ENCODE measurements around the gene CADM3.

CADM3 gene

DNA sequence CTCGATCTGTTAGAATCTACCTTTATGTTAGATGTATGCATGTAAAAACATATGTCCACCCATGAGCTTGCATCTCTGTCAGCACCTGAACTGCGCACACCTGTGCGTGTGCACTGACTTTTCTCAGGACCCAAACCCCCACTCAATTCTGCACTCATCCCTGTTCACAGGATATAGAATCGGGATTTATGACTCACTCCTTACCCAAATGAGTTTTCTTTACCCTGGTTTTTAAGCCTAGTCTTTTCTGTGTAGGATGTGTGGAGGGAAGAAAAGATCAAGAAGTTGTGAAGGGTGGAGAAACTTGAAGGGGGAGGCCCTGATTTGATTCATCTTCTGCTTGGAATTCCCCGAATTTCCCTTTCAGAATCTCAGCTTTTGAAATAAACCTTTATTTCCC is 35.7 kb downstream of the CADM3 start:
- DNase-seq, result no peak

DNA sequence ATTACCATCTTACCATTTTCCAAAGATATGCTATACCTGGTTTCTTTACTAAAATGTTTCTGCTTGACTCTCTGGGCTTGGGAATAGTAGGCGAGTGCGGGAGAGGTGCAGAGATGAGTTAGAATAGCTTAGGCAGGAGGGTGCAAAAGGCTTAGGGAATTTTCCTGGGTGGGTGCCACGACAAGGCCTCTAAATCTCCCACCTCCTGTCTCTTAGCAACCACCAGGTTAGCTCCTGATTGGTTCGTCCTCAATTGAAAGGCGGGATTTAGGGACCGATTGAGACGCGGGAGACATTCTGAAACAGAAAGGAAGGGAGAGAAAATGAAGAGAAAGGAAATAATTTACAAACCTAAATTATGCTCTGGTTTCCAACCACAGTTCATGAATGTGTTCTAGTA is 36.4 kb downstream of the CADM3 start:
- DNase-seq, result peak in 1 of 2 donors; percentile 36

DNA sequence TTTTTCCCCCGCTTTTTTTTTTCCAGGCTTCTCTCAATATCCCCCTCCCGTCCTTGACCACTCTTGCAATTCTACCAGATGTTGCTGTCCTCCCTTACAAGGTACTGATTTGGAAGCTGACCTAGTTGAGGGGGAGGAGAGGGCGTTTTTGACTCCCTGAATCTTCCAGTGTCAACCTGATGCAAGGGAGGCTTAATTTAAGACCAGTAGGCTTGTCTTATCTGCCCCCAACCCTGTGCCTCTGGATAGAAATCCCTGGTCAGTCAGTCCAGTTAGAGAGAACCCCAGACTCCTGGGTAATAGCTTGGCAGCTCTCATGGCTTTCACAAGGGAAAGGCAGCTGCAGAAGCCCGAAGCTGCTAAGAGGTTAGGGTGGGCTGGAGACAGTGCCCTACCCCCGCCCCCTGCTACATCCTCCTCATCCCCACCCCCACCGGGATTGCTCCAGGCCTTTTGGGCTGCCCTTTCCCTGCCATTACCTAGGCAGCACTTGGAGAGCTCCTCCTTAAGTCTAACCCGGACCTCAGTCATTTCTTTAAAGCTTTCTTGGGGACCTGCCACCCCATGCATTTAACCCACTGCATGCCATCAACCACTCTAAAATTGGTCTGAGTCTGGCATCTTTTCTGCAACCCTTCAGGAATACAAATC is 36.9 kb downstream of the CADM3 start:
- DNase-seq, result no peak

DNA sequence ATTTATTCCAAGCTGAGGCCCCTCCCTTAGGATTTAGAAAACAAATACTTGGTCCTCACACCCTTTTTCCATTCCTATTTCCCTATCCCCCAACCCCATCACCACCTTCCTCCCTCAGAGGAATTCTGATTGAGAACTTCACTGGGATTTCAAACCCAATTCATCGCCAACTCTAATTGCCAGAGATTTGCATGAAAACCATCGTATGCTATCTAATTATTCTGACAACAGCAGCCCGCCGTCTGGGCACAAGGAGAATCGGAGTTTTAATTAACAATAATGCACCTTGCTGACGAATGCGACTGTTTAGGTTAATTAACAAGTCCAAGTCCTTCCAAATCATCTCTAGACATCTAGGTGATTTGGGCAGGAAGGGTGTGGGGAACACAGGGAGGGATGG is 37.6 kb downstream of the CADM3 start:
- no peak for DNase-seq

DNA sequence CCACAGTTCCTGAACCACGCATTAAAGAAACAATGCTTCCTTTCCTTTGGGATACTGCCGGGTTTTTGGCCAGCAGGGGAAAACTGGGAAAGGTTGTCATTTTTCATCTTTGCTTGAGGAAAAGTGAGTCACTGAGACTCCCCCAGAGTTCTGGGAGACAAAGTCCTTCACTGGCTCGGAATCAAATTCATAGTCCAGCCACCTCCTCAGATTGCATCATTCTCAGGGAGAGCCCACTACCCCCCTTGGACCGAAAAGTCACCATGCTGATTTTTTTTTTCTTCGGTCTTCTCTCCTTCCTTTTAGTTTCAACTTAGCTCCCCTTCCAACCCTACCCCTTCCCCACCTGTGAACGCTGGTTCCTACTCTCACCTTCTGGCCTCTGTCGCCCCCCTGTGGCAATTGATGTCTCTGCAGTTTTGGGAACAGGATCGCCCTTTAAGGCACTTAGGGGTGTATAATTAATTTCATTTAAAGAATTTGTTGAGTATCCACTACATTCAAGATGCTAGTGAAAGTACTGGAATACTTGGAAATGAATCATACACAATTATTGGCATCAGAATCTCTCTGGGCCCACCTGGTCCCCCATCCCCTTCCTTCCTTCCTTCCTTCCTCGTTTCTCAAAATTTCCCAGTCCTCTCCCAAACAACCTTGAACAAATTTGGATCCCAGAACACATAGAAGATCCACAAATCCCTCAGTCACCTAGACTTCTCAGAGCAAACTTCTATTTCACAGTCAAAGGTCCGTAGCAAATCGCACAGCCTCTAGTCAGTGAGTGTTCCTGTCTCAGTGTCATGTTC is 40.1 kb downstream of the CADM3 start:
- DNase-seq, result peak; percentile 11 to 30

DNA sequence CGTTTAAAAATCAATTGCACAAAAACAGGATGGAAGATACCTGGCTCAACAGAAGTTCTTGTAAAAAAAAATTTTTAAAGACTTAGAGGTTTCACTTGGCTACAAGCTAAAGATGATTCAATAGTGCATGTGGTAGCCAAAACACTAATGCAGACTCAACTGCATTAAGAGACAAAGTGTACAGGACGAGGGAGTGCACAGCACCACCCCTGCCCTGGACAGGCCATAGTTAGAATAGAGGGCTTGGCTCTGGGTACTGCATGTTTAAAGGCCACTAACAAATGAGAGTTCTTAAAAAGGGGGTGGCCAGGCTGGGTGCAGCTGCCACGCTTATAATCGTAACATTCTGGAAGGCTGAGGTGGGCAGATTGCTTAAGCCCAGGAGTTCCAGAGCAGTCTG is 41.2 kb downstream of the CADM3 start:
- DNase-seq, result no peak

DNA sequence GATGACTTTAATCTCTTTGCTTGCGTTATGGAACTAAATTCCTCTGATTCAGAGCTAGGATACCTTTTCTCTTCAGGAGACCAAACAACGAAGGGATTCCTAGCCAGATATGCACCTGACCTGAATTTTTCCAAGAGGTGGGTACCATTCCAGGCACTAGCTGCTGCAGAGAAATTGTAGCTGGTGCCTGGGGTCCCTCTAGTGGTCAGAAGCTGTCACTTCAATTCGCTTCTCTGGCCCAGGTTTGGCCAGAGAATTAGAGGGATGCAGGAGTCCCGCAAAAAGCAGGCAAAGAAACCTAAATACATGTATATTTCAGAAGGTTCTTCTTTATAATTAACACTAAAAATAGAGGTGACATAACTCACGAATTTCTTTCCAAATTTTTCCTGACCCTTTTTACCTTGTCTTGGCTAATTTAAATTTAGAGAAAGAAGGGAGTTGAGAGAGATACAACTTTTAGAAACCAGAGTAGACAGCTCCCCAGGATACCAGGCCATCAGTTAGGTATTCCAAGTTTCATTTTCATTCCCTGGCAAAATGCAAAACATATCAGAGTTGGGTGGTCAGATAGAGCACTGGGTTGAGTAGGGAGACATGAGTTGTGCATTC is 42.8 kb downstream of the CADM3 start:
- DNase-seq, result peak; percentile 16 to 53

DNA sequence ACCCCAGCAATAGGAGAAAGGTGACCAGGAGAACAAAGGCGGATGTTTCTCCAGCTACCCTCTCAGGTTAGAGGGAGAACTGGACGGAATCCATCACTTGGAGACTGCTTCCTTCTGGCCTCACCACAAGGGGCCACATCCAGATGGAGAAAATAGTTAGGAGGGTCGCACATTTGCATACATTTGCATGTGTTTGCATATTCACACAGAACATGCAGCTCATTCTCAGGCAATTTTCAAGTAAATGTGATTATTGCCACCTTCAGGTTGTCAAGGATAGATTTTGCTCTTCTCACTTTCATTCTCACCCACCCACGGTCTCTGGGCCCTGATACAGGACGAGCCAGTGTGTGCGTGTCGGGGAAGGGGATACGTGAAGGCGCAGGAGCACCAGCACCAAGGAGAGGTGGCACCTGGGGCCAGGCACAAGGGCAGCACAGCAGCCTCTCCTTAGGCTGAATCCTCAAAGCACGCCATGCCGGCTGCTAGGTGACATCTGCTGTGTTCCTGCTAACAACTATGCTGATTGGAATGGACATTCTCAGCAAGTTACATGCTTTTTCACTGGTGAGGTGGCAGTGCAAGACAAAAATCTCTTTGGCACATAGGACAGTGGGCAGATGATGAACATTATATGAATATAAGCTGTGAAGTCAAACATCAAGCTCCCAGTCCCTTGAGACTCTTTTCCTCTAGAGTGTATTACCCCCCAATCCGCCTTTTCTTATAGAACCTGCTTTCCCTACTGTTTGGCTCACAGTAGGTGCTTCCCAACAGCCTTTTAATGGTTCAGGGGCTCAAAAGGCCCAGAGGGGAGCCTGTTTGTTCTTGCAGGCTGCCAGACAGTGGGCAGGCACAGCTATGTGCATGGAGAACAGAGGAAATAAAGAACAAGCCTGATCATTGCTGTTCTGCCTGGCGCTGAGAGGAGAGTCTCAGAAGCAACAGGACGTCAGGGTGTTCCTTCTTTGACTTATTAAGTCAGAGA is 47.5 kb downstream of the CADM3 start:
- no peak for DNase-seq

DNA sequence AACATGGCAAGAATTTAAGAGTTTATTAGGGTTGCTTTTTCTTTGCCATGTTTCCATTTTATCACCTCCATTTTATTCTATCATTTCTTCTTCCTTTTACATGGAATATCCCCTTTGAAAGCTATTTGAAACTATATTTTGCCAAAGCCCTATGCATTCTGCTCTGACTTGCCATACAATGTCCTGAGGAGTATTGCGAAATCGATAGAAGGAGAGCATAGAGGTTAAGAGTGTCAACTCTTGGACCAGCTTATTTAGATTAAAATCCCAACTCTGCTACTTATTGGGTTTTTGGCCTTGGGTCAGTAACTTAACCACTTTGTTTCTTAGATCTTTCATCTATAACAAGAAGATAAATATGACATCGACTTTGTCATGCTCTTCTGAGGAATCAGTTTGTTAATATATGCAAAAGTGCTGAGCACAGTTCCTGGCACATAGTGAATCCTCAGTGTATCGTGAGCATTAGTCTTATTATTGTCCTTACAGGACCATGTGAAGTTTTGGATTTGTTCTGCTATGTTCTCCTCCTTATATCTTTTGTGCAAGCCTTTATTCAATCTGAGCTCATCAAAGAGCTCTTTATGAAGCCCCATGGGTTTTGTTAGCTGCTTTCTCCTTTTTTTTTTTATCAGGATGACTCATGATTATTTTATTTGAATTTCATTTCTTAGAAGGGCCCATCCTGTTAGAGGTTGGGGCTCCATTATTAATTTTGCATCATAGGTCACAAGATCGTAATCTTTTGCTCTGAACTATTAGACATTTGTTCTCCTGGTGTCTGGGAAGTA is 50.9 kb downstream of the CADM3 start:
- DNase-seq, result no peak

DNA sequence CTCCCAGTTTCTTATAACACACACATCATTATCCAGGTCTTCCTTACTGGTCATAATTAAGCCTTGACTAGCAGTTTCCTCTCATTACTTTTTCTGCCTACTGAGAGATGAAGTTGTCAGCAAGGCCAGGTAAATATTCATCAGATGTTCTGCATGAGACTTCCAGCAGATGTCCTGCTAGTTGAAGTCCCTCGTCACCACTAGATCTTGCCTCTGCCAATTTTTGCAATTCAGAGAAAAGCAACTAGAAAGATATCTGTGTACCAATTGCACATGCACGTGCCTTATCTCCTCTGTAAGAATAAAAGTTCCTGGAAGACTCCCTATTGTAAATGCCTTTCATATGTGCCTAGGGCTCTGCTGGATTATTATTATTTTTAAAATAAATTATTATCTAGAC is 51.6 kb downstream of the CADM3 start:
- DNase-seq, result no peak

DNA sequence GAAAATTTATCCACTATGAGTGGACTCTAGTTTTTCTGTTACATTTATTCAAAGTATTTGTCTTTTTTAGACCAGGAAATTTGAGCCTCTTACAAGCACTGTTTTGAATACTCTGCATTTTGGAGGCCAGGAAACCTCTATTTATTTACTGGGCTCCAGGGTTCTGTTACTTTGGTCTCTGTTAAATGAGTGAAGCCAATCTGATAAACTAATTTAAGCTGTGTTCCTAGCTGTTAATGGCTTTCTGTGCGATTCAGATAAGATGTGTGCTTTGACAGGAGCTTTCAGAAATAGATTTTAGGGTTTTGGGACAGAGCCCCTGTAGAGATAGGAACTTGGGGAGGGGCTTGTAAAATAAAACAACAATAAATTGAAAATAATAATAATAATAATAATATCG is 57.1 kb downstream of the CADM3 start:
- DNase-seq, result no peak

DNA sequence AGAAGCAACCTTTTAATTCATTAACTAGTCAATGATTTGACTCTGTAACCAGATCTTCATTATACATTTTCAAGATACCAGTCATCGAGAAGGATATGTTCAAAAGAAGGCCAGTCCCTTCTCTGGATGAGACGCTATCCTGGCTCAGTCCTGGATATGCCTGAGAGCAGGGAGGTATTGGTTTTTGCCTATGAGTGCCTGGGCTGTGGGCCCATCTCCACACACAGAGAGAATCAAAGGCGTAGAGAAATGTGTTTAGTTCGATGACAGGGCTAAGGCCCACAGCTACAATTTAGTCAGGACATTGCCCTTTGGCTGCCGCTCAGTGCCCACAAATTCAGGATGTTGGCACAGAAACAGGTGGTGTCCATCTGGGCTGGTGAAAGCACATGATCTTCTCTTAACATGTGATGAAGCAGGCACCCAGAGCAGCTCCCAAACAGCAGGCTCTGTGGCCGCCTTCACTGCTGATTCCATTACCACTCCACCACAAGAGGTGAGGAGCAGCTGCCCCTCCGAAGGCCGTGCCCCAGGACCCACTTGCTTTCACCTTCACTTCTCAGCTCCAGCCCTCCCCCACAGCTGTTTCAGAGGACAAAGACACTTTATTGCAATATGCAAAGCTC is 58.0 kb downstream of the CADM3 start:
- no peak for DNase-seq

DNA sequence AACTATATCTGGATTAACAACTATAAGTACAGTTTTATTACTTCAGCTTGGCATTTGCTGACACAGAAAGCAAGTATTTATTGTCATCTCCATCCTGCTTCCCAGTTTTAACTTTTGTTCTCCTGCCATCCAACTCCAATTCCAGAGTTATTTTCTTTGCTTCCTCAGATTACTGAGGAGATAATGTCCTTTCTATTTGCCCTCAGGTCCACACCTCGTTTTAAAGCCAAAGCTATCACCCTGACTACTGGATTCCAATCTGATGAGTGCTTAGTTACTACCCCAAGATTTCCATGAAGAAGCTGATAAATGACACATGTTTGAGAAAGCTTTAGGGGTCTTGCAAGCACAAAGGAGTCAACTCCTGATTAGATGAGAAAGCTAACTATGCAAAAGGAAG is 58.5 kb downstream of the CADM3 start:
- no peak for DNase-seq

DNA sequence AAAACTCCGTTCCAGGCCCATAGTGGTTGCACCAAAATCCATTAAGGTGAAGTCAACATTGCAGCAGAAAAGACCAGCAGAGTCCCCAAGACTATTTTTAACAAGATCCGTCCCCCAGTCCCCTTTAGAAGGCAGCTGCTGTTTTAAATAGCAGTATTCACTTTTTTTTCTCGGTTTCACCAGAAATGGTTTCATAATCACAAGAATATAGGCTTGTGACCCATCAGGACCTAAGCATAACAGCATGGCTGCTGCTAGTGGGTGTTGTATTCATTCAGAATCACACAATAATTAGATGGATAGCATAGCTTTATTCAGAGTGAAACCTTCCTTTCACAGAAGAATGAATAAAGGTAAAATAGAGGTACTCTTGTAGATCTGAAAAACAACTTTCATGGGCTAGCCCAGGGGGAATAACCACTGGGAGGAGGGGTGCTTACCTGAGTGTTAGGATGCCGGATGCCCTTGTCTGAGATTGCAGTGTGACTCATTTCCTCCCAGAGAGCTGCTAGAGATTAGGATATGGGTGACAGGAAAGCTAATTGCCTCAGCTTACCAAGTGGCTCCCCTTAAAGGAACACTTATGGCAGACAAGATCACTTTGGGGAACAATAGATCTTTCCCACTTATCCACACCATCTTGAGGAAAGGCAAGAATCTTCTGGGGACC is 68.3 kb downstream of the CADM3 start:
- DNase-seq, result no peak

DNA sequence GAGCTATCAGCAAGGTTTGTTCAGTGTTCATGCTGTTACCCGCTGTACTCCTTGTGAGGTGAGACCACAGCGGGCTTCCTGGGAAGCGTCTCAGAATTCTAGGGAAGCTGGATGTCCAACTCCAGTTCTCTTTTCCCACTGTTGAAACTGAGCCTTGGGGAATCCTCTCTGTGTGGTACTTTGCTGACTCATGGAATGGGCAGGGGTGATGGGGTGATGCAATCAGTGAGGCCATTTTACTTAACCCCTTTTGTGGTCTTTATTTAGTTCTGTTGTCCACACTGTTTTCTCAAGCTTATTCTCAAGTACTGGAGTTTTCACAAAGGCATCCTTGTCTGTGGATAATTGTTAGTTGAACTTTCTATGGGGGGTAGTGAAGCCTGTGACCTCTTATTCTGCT is 75.9 kb downstream of the CADM3 start:
- no peak for DNase-seq

DNA sequence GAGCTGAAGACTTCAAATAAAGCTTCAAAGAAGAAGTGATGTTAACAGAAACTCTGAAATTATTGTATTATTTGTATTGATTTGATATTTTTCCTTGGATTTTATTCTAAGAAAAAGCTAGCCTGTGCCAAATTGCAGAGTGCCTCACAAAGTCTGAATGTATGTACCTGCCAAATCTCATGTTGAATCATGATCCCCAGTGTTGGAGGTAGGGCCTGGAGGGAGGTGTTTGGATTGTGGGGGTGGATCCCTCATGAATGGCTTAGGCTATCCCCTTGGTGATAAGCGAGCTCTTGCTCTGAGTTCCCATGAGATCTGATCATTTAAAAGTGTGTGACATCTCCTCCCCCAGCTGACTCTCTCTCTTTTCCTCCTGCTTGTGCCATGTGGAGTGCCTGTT is 76.9 kb downstream of the CADM3 start:
- no peak for DNase-seq

DNA sequence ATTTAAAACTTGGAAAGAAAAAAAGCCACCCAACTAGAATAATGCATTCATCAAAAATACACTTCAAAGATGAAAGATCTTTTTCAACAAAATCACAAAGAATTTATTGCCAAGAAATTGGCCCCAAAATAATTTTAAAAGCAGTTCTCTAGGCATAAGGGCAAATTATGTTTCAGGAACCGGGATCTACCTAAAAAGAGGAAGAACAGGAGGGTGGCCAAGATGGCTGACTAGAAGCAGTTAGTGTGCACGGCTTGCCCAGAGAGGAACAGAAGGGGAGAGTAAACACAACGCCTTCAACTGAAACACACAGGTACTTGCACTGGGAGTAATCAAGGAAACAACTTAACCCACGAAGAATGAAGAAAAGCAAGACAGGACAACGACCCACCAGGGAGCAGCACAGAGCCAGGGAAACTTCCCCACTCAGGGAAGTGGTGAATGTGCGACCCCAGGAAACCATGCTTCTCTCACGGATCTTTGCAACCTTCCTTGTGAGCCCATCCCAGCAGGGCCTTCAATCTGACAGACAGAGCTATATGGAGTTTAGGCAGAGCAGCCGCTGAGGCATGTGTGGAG is 79.3 kb downstream of the CADM3 start:
- DNase-seq, result no peak

Measured in hippocampal formation (tissue), 2 donors.